ENCODE results near the gene SKOR1. TPM values are rescaled to one million over a fixed set of nuclear protein-coding genes. Genes with fewer than 3 reads are reported as not detected.

SKOR1 gene
- total and polyA plus RNA-seq, 2 of the 4 experiments (the other 2 are of a cell fraction), result 0.03 TPM; not detected in 1

- peaks cover 7% of the 10 kb centered on the region for H3K9me3 ChIP-seq (ENCODE audit: control insufficient read depth, insufficient read depth, low read length)
- H3K79me1 ChIP-seq (ENCODE audit: low read depth in 1 of 2, low read length in 2 of 2), result no peaks in the 10 kb centered on the region
- no peak overlapping the region for H3K4me3 ChIP-seq (ENCODE audit: insufficient read depth, low read depth, low read length)
- DNase-seq (no peak), ATAC-seq (ENCODE audit: low read depth) (no peak)
- ChIA-PET POLR2A (ENCODE audit: unreplicated experiment) (no interaction called here), CTCF (no interaction called here)
- no peak overlapping the region for H4K8ac ChIP-seq (ENCODE audit: low read depth in 2 of 2, low read length in 2 of 2)
- H3K14ac ChIP-seq (replicated peaks; ENCODE audit: low read depth, low read length), result no peak overlapping the region
- intact Hi-C loops (cut with micrococcal nuclease), result no loop called here
- H3K18ac ChIP-seq (ENCODE audit: low read depth, low read length), result no peak overlapping the region
- H3K56ac ChIP-seq (ENCODE audit: extremely low read depth, insufficient read depth, low read length), result no peak overlapping the region
- no peak overlapping the region for H2BK120ac ChIP-seq (ENCODE audit: low read depth, low read length)
- no peaks in the 10 kb centered on the region for H4K20me1 ChIP-seq (ENCODE audit: insufficient read depth, low read length)
- BruUV-seq (replicated peaks), result no TSS peak
- no peak overlapping the region for H3K23ac ChIP-seq (ENCODE audit: low read depth, low read length)
- no peaks in the 10 kb centered on the region for H3K4me1 ChIP-seq (ENCODE audit: control insufficient read depth, insufficient read depth, low read length)
- no peak overlapping the region for H3K9ac ChIP-seq (ENCODE audit: low read depth, low read length)
- H2BK15ac ChIP-seq (ENCODE audit: low read depth, low read length), result no peak overlapping the region
- H2AFZ ChIP-seq (replicated peaks; ENCODE audit: low read length, poor library complexity), result no peak overlapping the region
- H2AK9ac ChIP-seq (replicated peaks; ENCODE audit: low read depth, low read length, poor library complexity), result no peak overlapping the region
- peaks cover 20% of the 10 kb centered on the region for H3K27me3 ChIP-seq (ENCODE audit: control insufficient read depth, insufficient read depth, low read length)
- no peak overlapping the region for H4K91ac ChIP-seq (ENCODE audit: insufficient read depth, low read depth, low read length)
- H3K36me3 ChIP-seq (ENCODE audit: control insufficient read depth, insufficient read depth, low read length), result no peaks in the 10 kb centered on the region
- H3K27ac ChIP-seq (ENCODE audit: insufficient read depth, low read length), result no peak overlapping the region
- dilution Hi-C loops (cut with HindIII; ENCODE audit: low sequenced_read_pairs, unreplicated experiment), result no loop called here
- no peaks in the 10 kb centered on the region for H3K9me1 ChIP-seq (ENCODE audit: insufficient read depth, low read length)
- in situ Hi-C loops (cut with MboI; ENCODE audit: low sequenced_read_pairs), result no loop called here
- H2BK20ac ChIP-seq (ENCODE audit: low read depth, low read length), result no peak overlapping the region
- H2BK5ac ChIP-seq (ENCODE audit: low read depth, low read length, poor library complexity, severe bottlenecking), result no peak overlapping the region
- no peak overlapping the region for H4K5ac ChIP-seq (ENCODE audit: low read depth, low read length)
- no peak overlapping the region for H2AK5ac ChIP-seq (ENCODE audit: low read depth, low read length)
- TF ChIP-seq ELK1 (IDR thresholded peaks at IDR 0.05; ENCODE audit: borderline replicate concordance, low read depth, low read length), result no peak
- no peak for TF ChIP-seq CTCF (conservative IDR thresholded peaks at IDR 0.05; ENCODE audit: low read depth, low read length)
- TF ChIP-seq MAZ (IDR thresholded peaks at IDR 0.05; ENCODE audit: borderline replicate concordance, low read depth, low read length), result no peak
- no peak for TF ChIP-seq MAFK (IDR thresholded peaks at IDR 0.05; ENCODE audit: low read depth, low read length)
- no peak for TF ChIP-seq FOS (IDR thresholded peaks at IDR 0.05; ENCODE audit: low read depth, low read length)
- no peak overlapping the region for H3K4me2 ChIP-seq (ENCODE audit: low read depth, low read length)
- no peak overlapping the region for H3K4ac ChIP-seq (ENCODE audit: low read depth, low read length)
These were observed 45.6 kb downstream of the SKOR1 start for GRCh38 chr15:67870868-67871408.
